Activated naive CD8-positive, alpha-beta T cell treated with anti-CD3 and anti-CD28 coated beads, Interleukin-2, amount 10 ng/mL, durations not matched to agents 7 days and 5 days (primary cell): ENCODE measurements around the gene CPTP. TPM values are rescaled to one million over a fixed set of nuclear protein-coding genes. Genes with fewer than 3 reads are reported as not detected.
A peak's percentile ranks its signal among the peaks of the same experiment; 100 is the strongest.

Source experiments
- ATAC-seq: fragments of 150-1000 bp; cut with Tn5 transposase; one replicate; pipeline ENCODE4 v1.10.0; 2021; ENCODE audit warnings: low read depth, moderate library complexity
- POLR2A ChIA-PET: fragments of 350-600 bp; sonication (Branson Sonifier 250); formaldehyde crosslinking; loops from one replicate; lab custom pipeline; 2021; ENCODE audit warnings: antibody characterized with exemption; lab: Charles Lee
- DNase-seq: peaks from one replicate; pipeline ENCODE4 v3.0.0; 2021
- H3K27ac Mint-ChIP-seq: one replicate; pipeline ENCODE4 v1.8.0; 2022; ENCODE audit warnings: mild to moderate bottlenecking, mixed read lengths
- H3K27me3 Mint-ChIP-seq: one replicate; pipeline ENCODE4 v1.8.0; 2022; ENCODE audit warnings: mild to moderate bottlenecking, moderate library complexity, mixed read lengths
- H3K36me3 Mint-ChIP-seq: one replicate; pipeline ENCODE4 v1.8.0; 2021; ENCODE audit warnings: mild to moderate bottlenecking, mixed read lengths
- H3K4me1 Mint-ChIP-seq: one replicate; pipeline ENCODE4 v1.8.0; 2021; ENCODE audit warnings: mixed read lengths
- H3K4me3 Mint-ChIP-seq: one replicate; pipeline ENCODE4 v1.8.0; 2022; ENCODE audit warnings: mild to moderate bottlenecking, moderate library complexity, mixed read lengths
- H3K9me3 Mint-ChIP-seq: one replicate; pipeline ENCODE4 v1.8.0; 2021; ENCODE audit warnings: mixed read lengths
- total RNA-seq, 2 experiments: library from RNA; stranded (reverse); gene quantifications; one replicate each; pipeline ENCODE4 v1.2.3, GENCODE V29; 2021

Gene CPTP
- total RNA-seq, 2 experiments from 2014 or later = 19.3 TPM

DNA sequence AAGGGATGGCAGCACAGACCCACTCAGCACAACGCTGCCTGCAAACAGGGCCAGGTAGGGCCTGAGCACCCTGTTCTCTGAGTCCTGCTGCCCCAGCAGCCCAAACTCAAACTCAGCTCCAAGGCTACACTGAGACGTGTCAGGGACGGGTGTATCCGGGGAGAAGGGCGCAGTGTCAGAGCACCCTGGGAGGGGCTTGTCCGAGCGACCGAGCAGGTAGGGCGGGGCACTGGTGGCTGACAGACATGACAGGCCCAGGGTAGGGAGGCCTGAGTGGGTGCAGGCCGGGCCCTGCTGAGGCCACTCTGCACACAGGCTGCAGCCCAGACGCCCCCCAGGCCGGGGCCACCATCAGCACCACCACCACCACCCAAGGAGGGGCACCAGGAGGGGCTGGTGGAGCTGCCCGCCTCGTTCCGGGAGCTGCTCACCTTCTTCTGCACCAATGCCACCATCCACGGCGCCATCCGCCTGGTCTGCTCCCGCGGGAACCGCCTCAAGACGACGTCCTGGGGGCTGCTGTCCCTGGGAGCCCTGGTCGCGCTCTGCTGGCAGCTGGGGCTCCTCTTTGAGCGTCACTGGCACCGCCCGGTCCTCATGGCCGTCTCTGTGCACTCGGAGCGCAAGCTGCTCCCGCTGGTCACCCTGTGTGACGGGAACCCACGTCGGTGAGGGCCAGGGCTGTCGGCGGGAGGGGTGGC lies 38.8 kb upstream of the CPTP start:
- POLR2A ChIA-PET = interaction anchor here (1.2 kb wide), 1 partner anchor 11 kb away, joined by 3 read pairs; no protein-coding TSS in a partner anchor
- DNase-seq (peak; percentile 31), ATAC-seq (no peak)
- H3K27me3 Mint-ChIP-seq = no peaks in the 10 kb centered on the region
- H3K4me3 Mint-ChIP-seq = no peak overlapping the region
- no peaks in the 10 kb centered on the region for H3K36me3 Mint-ChIP-seq
- H3K4me1 Mint-ChIP-seq = peaks cover 2% of the 10 kb centered on the region
- no peak overlapping the region for H3K27ac Mint-ChIP-seq
- H3K9me3 Mint-ChIP-seq = no peaks in the 10 kb centered on the region

DNA sequence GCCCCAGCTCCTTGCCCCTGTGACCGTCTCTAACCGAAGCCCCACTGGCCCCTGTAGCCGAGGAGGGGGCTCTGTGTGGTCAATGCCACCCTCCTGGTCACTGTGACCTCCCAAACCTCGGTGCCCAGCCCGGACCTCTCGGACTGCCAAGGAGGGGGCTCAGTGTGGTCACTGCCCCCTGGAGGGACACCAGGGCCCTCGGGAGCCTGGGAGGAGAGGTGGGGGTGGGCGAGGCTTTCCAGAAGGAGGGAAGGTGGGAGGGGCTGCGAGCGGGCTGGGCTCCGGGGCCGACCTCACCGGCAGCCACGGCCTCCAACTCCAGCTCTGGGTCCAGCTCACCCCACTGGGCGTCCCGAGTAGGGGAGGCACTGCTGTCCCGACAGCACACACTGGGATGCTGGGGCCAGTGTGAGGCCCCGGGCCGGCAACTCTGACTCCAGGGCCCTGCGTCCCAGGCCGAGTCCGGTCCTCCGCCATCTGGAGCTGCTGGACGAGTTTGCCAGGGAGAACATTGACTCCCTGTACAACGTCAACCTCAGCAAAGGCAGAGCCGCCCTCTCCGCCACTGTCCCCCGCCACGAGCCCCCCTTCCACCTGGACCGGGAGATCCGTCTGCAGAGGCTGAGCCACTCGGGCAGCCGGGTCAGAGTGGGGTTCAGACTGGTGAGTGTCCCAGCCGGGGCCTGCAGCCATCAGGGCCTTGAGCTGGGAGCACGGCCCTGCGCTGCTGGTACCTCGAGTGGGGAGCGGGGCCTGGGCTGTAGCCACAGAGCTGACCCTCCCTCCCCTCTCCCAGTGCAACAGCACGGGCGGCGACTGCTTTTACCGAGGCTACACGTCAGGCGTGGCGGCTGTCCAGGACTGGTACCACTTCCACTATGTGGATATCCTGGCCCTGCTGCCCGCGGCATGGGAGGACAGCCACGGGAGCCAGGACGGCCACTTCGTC lies 38.0 kb upstream of the CPTP start:
- ATAC-seq (no peak), DNase-seq (peak; percentile 31)
- POLR2A ChIA-PET = no interaction called here
- Mint-ChIP-seq H3K36me3 (no peaks in the 10 kb centered on the region), H3K4me3 (no peak overlapping the region), H3K4me1 (peaks cover 2% of the 10 kb centered on the region), H3K27ac (no peak overlapping the region), H3K9me3 (no peaks in the 10 kb centered on the region), H3K27me3 (no peaks in the 10 kb centered on the region)

DNA sequence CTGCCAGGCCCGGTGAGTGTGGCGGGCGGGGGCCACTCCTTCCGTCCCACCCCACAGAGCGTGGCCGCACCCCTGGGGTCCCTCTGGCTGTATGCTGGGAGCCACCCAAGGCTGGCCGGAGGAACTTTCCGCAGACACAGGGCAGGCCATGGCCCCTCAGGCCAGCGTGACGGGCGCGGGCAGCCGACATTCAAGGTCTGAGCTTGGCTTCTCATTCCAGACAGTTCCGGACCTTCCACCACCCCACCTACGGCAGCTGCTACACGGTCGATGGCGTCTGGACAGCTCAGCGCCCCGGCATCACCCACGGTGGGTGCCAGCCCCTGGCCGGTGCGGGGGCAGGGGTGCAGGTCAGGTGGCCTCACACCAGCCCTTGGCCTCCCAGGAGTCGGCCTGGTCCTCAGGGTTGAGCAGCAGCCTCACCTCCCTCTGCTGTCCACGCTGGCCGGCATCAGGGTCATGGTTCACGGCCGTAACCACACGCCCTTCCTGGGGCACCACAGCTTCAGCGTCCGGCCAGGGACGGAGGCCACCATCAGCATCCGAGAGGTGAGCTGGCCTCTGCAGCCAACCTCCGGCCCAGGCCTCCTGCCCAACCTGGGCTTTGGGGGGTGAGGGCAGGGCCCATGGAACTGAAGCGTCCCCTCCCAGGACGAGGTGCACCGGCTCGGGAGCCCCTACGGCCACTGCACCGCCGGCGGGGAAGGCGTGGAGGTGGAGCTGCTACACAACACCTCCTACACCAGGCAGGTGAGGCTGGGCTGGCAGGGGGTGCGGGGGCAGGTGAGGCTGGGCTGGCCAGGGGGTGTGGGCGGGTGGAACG lies 37.1 kb upstream of the CPTP start:
- ATAC-seq (no peak), DNase-seq (peak; percentile 33)
- H3K36me3 Mint-ChIP-seq = no peaks in the 10 kb centered on the region
- peaks cover under 1% of the 10 kb centered on the region for H3K4me1 Mint-ChIP-seq
- H3K4me3 Mint-ChIP-seq = no peak overlapping the region
- no peak overlapping the region for H3K27ac Mint-ChIP-seq
- no peaks in the 10 kb centered on the region for H3K9me3 Mint-ChIP-seq
- no peaks in the 10 kb centered on the region for H3K27me3 Mint-ChIP-seq
- POLR2A ChIA-PET = no interaction called here

DNA sequence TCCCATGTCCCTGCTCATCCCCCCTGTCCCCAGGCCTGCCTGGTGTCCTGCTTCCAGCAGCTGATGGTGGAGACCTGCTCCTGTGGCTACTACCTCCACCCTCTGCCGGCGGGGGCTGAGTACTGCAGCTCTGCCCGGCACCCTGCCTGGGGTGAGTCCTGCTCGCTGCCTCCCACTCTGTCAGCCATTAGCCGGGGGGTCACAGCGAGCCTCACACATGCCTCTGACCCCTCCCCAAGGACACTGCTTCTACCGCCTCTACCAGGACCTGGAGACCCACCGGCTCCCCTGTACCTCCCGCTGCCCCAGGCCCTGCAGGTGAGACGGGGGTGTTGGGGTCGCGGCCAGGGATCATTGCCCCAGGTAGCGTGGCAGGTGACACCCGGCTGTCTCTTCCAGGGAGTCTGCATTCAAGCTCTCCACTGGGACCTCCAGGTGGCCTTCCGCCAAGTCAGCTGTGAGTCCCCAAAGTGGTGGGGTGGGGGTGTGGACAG lies 34.3 kb upstream of the CPTP start:
- Mint-ChIP-seq H3K27ac (no peak overlapping the region), H3K27me3 (no peaks in the 10 kb centered on the region), H3K4me1 (no peaks in the 10 kb centered on the region), H3K36me3 (no peaks in the 10 kb centered on the region), H3K4me3 (no peak overlapping the region), H3K9me3 (no peaks in the 10 kb centered on the region)
- DNase-seq (peak; percentile 75), ATAC-seq (peak; percentile 28)
- POLR2A ChIA-PET = interaction anchor here (0.6 kb wide), 1 partner anchor 99 kb away, joined by 5 read pairs; no protein-coding TSS in a partner anchor

DNA sequence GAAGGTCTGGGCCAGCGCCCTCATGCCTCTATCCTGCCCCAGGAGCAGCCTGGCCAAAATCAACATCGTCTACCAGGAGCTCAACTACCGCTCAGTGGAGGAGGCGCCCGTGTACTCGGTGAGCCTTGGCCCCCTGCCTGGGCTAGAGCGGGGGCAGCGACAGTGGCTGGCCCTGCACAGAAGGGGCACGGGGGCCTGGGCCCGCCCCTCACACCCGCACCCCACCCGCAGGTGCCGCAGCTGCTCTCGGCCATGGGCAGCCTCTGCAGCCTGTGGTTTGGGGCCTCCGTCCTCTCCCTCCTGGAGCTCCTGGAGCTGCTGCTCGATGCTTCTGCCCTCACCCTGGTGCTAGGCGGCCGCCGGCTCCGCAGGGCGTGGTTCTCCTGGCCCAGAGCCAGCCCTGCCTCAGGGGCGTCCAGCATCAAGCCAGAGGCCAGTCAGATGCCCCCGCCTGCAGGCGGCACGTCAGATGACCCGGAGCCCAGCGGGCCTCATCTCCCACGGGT lies 33.5 kb upstream of the CPTP start:
- Mint-ChIP-seq H3K27me3 (no peaks in the 10 kb centered on the region), H3K4me3 (no peak overlapping the region), H3K4me1 (no peaks in the 10 kb centered on the region), H3K36me3 (no peaks in the 10 kb centered on the region), H3K9me3 (no peaks in the 10 kb centered on the region), H3K27ac (no peak overlapping the region)
- DNase-seq (no peak), ATAC-seq (no peak)
- POLR2A ChIA-PET = interaction anchor here (0.6 to 1.1 kb wide), 2 partner anchors 98 to 169 kb away, joined by 5 read pairs; no protein-coding TSS in a partner anchor

DNA sequence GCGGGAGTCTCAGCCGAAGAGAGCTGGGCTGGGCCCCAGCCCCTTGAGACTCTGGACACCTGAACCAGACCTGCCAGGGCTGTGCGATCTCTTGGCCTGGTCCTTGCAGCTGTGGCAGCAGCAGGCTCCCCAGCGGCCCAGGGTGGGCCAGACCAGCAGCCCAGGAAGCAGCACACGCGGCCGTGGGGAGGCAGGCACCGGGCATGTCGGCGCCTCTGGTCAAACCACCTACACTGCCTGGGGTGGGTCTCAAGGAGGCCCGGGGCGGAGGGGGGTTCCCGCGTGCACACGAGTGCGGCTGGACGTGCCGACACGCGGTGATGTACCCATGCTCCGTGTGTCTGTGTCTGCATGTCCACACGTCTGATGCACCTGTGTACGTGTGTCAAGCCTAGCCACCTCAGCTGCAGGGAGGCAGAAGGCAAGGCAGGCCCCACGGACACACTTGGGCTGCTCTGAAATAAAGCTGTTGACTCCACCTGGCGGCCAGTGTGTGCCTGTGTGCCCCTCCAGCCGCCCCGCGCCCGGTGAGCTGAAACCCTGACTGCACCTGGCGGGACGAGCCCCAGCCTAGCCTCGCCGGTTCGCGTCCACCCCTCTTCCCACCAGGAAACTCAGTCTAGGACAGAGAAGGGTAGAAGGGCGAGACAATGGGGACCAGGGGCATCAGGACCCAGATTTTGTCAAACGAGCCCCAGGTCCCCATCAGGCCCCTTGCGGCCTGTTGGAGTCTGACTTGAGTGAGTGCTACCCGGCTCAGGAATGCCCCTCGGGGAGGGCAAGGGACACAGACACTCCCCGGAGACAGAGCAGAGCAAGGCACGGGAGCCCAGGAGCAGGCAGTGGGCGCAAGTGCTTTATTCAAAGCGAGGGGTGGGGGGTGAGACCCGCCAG lies 32.8 kb upstream of the CPTP start:
- H3K4me3 Mint-ChIP-seq = no peak overlapping the region
- POLR2A ChIA-PET = interaction anchor here (1.1 kb wide), 1 partner anchor 170 kb away, joined by 5 read pairs; no protein-coding TSS in a partner anchor
- no peak overlapping the region for H3K27ac Mint-ChIP-seq
- no peaks in the 10 kb centered on the region for H3K36me3 Mint-ChIP-seq
- H3K9me3 Mint-ChIP-seq = no peaks in the 10 kb centered on the region
- no peaks in the 10 kb centered on the region for H3K4me1 Mint-ChIP-seq
- DNase-seq (peak; percentile 68), ATAC-seq (peak; percentile 79)
- no peaks in the 10 kb centered on the region for H3K27me3 Mint-ChIP-seq

DNA sequence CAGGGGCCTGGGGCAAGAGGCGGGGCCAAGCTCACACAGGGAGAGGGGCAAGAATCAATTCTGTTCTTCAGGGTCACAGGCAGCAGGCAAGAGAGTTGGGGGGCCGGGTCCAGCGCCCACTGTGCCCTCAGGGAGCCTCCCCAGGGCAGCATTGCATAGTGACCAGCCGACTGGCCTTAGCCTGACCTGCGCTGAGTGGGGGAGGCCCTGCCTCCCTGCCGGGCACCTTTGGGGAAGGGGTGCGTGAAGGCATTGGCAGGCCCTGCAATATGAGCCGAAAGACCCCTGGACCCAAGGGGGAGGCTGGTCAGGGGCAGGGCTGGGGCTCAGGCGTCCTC lies 32.2 kb upstream of the CPTP start:
- no peak overlapping the region for H3K27ac Mint-ChIP-seq
- POLR2A ChIA-PET = interaction anchor here (1.1 kb wide), 1 partner anchor 170 kb away, joined by 5 read pairs; no protein-coding TSS in a partner anchor

DNA sequence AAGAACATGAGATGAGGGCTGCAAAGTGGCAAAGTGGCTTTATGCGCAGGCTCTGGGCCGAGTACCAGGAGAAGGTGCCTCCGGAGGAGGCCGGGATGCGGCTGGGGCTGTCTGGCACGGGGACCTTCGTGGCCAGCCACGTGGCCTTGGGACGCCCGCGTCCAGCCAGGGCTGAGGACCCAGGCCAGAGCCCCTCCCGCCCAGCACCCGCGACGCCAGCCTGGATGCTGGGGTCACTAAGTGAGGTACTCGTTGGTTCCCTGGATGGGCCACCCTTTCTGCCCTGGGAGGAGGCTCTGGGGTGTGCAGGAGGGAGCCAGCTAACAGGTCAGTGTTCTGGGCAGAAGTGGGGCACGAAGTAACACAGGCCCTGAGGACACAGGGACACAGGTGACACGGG lies 31.8 kb upstream of the CPTP start:
- POLR2A ChIA-PET = no interaction called here
- DNase-seq (peak; percentile 30), ATAC-seq (no peak)
- Mint-ChIP-seq H3K4me1 (no peaks in the 10 kb centered on the region), H3K27ac (no peak overlapping the region), H3K36me3 (no peaks in the 10 kb centered on the region), H3K27me3 (no peaks in the 10 kb centered on the region), H3K9me3 (no peaks in the 10 kb centered on the region), H3K4me3 (no peak overlapping the region)

More for the DNA sequence above, 32.2 kb upstream of the CPTP start:
- Mint-ChIP-seq H3K9me3 (no peaks in the 10 kb centered on the region), H3K4me1 (no peaks in the 10 kb centered on the region), H3K36me3 (no peaks in the 10 kb centered on the region), H3K4me3 (no peak overlapping the region), H3K27me3 (no peaks in the 10 kb centered on the region)
- DNase-seq = no peak
- ATAC-seq = no peak

DNA sequence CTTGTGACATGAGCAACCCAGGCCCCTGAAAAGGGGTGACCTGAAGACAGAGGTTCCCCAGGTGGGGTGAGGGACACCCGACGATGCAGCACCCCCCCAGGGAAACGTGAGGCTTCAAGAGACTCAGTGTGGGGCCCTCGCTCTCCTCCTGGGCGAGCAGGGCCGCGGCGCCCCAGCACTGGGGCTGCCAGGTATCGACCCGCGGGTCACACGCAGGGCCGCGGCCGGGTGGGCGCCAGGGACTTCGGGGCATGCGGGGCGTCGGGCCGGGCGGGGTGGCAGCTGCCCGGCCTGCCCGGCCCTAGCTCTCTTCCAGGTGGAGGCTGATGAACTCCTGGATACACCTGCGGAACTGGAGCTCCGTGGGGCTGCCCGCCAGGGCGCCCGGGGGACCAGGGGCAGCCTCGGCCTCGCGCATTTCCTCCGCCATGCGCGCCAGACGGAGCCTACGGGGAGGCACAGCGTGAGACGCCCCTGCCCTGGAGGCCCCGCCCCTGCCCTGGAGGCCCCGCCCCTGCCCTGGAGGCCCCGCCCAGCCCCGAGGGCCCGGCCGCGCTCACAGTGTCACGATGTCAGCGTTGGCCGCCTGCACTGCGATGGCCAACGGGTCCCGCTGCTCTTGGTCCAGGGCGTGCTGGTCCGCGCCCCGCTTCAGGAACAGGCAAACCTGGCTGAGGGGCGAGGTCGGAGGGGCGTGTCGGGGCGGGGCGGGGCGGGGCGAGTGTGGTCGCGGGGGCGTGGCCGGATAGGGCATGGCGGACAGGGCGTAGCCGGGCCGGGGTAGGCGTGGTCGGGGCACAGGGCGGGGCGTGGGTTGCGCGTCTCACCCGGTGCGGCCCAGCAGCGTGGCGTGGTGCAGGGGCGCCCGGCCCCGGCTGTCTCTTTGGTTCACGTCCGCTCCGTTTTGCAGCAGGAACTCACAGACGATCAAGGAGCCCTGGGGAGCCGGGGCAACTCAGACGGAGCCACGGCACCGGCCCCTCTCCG lies 31.0 kb upstream of the CPTP start:
- peak; percentile 31 for DNase-seq
- no peak overlapping the region for H3K4me3 Mint-ChIP-seq
- H3K27ac Mint-ChIP-seq = no peak overlapping the region
- ATAC-seq = no peak
- POLR2A ChIA-PET = no interaction called here
- no peaks in the 10 kb centered on the region for H3K9me3 Mint-ChIP-seq
- H3K27me3 Mint-ChIP-seq = no peaks in the 10 kb centered on the region
- no peaks in the 10 kb centered on the region for H3K36me3 Mint-ChIP-seq
- H3K4me1 Mint-ChIP-seq = no peaks in the 10 kb centered on the region

DNA sequence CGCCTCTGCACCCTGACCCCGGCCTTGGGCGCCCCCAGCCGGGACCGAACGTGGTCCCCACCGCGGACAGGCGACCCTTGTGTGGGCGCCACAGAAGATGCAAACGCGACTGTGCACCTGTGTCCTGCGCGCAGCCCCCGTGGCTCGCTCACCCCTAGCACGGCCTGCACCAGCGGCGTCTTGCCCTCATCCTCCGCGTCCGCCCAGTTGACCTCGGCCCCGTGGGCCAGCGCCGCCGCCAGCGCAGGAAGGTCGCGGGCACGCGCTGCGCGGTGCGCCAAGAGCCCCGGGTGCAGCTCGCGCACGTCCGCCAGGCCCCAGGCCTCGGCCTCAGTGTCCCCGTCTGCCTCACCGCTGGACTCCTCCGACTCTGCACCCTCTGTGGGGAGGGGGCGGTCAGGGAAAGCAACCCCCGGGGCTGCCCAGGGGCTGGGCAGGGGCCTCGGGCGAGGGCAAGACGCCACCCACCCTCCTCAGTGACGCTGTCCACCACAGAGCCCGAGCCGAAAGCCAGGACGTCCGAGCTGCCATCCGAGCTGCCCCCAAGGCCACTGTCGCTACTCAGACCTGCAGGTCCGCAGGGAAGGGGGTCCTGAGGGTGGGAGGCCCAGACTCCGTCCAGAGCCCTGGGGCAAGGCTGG lies 30.2 kb upstream of the CPTP start:
- H3K36me3 Mint-ChIP-seq = no peaks in the 10 kb centered on the region
- H3K4me3 Mint-ChIP-seq = no peak overlapping the region
- ATAC-seq (no peak), DNase-seq (no peak)
- H3K27me3 Mint-ChIP-seq = no peaks in the 10 kb centered on the region
- H3K4me1 Mint-ChIP-seq = no peaks in the 10 kb centered on the region
- POLR2A ChIA-PET = no interaction called here
- H3K27ac Mint-ChIP-seq = no peak overlapping the region
- no peaks in the 10 kb centered on the region for H3K9me3 Mint-ChIP-seq
